Ishikawa (cell line): ENCODE measurements around the gene SEPTIN6.

Experiments used
- EGR1 ChIP-seq: IDR thresholded peaks from 2 replicates; pipeline ENCODE4 v1.6.1; 2012
- EP300 ChIP-seq: IDR thresholded peaks from 2 replicates; pipeline ENCODE4 v1.6.1; 2012; ENCODE audit warnings: borderline replicate concordance
- REST ChIP-seq: IDR thresholded peaks from 2 replicates; pipeline ENCODE4 v1.6.1; 2012; ENCODE audit warnings: low read depth, mild to moderate bottlenecking
- TCF12 ChIP-seq: IDR thresholded peaks from 2 replicates; pipeline ENCODE4 v1.6.1; 2012; ENCODE audit warnings: low read depth
- YY1 ChIP-seq: IDR thresholded peaks from 2 replicates; pipeline ENCODE4 v1.6.1; 2012; ENCODE audit warnings: low read depth
- TF ChIP-seq, protein P1 (sequence below): IDR thresholded peaks from 2 replicates; pipeline ENCODE4 v1.6.1; 2012

DNA sequence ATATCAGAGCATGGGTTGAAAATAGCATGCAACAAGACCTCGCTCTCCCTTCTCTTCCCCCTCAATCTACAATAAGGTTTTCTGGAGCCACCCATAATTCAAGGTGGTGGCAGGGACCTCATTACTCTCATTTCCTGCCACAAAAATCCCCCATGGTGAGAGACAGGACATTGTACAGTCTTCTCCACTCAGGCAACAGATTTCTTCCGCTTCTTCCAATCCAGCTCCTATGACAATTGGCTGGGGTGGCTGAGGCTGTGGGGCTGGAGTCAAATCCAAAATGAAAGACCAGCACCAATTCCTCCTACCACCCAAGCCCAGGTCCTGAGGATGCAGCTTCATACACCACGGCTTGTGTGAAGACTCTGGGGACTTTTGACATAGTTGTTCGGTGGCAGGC, 46.5 kb downstream of the SEPTIN6 start:
- TF ChIP-seq TCF12 (no peak), REST (no peak), YY1 (no peak), EP300 (no peak), EGR1 (no peak)
- TF ChIP-seq, protein P1, sequence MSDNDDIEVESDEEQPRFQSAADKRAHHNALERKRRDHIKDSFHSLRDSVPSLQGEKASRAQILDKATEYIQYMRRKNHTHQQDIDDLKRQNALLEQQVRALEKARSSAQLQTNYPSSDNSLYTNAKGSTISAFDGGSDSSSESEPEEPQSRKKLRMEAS = no peak
